ENCODE measurements around the gene DSCAM.

GRCh38 chr21:40517646-40518045 lies 329.3 kb downstream of the DSCAM start:
- TF ChIP-seq CTCF (conservative IDR thresholded peaks at IDR 0.05; ENCODE audit: low read depth in 2 of 2) (no peak), POLR2AphosphoS5 (IDR thresholded peaks at IDR 0.05; ENCODE audit: low read depth) (no peak), ETS1 (IDR thresholded peaks at IDR 0.05) (no peak), CREB1 (CRISPR knock-in tag; IDR thresholded peaks at IDR 0.05; ENCODE audit: low read depth) (no peak), JUNB (IDR thresholded peaks at IDR 0.05; ENCODE audit: unreplicated experiment) (no peak), EZH2 (IDR thresholded peaks at IDR 0.05; ENCODE audit: low read depth, unreplicated experiment) (no peak), REST (IDR thresholded peaks at IDR 0.05; ENCODE audit: unreplicated experiment) (no peak), EZH2phosphoT487 (IDR thresholded peaks at IDR 0.05; ENCODE audit: unreplicated experiment) (no peak), ZNF331 (CRISPR knock-in tag; IDR thresholded peaks at IDR 0.05; ENCODE audit: low read depth) (no peak), STAT1 (IDR thresholded peaks at IDR 0.05; ENCODE audit: unreplicated experiment) (no peak), ZNF114 (CRISPR knock-in tag; IDR thresholded peaks at IDR 0.05) (no peak), NANOG (IDR thresholded peaks at IDR 0.05; ENCODE audit: borderline replicate concordance) (no peak)

Measured in GM23338 (cell line).